Glomerular visceral epithelial cell (primary cell): ENCODE measurements around the gene AP1S1.
"Not testable (repeated sequence)": the region's sequence is repeated elsewhere in the genome, so short reads cannot be mapped to it uniquely, and the experiment has no call there.

Source experiments
- DNase-seq: peaks from one replicate; pipeline ENCODE4 v3.0.0-alpha.2; 2016; ENCODE audit errors: extremely low spot score

The AP1S1 gene

DNA sequence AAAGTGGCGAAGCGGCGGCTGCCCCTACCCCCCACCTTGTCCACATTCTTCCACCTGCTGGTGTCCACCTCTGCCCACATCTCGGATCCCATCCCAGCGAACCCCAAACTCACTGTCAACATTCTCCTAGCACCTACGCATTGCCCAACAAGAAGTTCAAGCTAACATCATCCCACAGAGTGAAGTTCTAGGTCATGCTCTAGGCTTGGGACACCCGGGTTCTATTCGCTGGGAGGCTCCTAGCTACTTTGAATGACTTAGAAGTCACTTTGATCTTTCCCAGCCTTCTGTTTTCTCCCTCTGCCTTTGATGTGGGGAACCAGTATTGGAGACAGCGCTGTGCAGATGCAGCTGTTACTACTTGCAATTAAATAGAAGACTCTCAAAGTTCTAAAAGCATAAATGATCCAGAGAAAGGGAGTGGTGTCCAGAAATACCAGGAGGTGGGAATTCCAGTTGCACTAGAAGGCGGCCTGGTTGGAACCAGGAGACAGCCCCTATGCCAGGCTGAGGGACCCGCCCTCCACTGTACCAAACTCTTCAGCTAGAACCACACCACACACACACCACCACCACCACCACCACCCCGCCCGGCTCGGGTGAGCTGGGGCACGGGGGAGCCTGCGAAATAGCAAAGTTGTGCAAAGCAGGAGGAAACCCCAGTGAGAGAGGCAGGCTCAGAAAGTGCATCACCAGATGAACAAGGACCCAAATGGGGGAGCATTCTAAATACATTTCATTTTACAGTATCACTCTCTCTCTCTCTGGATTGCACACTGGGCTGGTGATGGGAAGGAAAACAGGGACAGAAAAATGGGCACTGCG lies 16.6 kb downstream of the AP1S1 start:
- no peak for DNase-seq

DNA sequence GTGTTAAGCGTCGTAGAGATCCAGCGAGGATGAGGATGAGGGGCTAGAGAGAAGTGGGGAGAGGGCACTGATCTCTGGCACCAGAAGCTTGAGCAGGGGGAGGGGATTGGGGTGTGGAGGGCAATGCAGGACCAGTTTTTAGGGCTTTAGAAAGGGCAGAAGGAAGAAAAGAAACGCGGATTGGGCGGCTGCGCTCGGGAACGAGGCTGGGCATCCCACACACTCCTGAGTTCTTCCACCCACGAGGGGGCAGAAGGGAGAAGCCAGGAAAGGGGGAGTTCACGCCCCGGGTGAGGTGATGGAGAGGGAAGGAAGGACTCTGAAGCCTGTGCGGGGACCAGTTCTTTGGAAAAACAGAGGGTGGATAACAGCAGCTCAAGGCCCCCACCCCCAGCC lies 17.2 kb downstream of the AP1S1 start:
- no peak for DNase-seq

DNA sequence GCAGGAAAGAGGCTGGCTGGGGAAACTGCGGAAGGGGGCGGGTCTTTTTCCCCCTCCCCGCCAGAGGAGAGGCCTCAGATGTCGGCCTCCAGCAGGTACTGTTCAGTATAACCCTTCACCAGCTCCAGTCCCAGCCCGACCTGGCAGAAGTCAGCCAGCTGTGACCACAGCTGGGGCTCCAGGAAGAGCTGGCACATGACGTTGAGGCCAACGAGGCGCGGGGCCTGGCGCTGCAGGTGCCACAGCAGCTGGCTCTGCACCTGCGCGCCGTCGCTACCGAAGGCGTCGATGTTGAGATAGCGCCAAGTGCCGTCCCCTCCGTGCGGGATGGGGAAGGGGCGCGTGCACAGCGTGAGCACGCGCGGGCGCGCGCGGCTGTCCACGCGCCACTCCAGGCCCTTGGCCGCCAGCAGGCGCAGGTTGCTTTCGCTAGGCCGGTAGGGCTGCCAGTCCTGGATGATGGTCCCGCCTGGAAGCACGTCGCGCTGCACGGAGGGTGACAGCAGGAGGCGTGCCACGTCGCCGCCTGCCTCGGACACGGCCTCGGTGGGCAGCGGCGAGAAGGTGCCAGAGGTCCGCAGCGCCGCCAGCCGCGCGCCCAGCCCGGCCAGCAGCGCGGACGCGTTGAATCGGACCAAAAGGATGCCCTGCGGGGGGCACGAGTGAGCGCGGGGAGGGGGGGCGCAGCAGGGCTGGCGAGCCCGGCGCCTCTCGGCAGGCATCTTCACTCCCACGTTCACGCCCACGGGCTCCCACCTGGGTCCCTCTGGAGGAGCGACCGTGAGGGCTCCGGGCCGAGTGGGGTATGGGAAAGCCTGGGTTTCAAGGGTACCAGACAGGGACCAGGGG lies 18.0 kb downstream of the AP1S1 start:
- peak; percentile 44 for DNase-seq

DNA sequence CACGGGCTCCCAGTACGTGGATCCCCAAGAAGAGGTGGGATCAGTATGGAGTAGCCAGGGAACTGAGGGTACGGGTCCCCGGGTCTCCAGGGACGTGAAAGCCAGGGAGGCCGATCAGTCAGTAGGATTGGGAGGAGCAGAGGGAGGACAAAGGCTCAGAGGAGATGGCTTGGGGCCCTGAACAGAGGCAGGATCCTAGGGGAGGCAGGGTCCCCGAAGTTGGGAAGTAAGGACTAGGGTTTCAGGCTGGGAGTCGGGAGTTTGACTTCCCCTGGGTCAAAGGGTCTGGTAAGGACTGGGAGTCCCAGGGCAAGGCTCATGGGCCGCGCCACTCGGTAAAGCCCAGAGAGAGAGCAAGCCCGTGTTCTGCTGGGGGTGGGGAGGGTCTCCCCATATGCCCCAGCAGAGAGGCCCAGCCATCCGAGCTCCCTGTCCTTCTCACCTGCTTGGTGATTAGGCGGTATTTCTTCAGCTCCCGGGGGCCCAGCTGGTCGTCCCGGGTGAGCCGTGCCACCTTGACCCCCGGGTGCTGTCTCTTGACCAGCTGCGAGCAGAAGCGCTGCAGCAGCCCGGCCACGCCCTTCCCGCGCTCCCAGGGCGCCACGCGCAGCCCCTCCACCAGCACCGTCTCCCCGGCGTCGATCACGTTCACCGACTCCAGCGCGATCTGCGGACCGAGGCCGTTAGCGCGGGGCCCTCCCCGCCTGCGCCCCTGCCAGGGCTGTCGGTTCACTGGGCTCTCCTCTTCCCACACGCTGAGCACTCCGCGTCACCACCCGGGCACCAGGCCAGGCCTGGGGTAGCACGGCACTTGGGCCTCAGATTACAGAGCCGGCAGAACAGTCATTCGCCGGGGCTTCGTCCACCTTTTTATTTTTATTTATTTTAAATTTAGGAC lies 18.8 kb downstream of the AP1S1 start:
- peak; percentile 81 for DNase-seq

DNA sequence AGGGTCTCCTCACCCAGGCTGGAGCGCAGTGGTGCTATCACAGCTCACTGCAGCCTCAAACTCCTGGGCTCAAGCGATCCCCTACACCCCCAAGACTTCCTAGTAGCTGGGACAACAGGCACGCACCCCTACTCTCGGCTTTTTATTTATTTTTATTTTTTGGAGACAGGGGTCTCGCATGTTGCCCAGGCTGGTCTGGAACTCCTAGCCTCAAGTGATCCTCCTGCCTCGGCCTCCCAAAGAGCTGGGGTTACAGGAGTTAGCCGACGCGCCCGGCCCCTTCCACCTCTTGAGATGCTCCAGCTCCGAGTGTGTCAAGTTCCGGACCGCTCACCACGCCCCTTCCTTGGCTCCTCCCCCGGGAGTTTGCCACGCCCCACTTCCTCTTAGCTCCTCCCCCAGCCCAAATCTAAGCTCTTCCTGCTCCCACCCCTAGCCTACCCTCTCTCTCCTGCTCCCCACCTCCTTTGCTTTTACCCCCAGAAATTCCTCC lies 19.5 kb downstream of the AP1S1 start:
- DNase-seq: peak; percentile 56

DNA sequence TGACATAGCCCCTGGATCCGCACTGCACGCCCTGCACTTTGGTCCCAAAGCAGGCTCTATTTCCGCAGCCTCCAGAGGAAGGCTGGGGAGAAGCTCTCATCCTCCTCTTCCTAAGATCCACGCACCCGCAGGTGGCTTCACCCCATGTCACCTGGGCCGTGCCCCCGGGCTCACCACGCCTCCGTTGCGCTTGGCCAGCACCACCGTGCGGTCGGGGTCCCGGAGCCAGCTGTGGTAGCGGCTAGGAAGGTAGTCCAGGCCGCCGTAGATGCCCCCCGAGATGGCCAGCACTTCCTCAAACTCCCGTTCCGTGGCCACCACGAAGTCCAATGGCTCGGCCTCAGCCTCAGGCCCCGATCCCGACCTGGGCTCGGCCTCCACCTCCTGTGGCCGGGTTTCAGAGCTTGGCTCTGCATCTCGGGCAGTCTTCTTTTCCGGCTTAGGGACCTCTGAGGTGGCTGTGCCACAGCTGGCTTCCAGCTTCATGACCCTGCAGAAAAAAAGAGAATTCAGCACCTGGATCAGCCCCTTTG lies 20.1 kb downstream of the AP1S1 start:
- DNase-seq: no peak

DNA sequence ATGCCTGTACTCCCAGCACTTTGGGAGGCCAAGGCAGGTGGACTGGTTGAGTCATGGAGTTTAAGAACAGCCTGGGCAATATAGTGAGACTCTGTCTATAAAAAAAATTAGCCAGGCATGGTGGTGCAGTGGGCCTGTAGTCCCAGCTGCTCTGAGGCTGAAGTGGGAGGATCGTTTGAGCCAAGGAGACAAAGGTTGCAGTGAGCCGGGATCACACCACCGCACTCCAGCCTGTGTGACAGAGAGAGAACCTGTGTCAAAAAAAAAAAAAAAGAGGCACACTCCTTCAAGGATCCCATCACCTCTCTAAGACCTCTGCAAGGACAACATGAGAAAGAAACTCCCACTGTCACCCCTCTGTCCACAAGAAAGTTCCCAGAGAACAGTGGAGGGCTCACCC lies 21.4 kb downstream of the AP1S1 start:
- no peak for DNase-seq

DNA sequence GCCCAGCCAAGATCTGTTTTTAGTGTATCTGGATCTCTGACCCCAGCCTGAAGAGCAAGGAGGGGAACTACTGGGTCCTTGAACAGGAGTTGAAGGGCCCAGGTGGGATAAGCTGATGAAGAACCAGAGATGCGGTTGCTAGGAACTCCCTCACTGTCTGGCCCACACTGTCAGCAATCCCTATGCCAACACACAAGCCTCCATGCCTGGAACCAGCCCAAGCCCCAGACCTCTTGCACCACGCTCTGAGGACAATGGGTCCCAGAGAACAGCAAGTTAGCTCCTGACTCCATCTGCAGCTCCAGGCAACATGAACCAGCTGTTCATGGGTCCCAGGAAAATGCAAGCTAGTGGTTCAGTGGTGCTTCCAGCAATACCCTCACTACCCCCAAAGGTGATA lies 23.4 kb downstream of the AP1S1 start:
- DNase-seq: no peak

DNA sequence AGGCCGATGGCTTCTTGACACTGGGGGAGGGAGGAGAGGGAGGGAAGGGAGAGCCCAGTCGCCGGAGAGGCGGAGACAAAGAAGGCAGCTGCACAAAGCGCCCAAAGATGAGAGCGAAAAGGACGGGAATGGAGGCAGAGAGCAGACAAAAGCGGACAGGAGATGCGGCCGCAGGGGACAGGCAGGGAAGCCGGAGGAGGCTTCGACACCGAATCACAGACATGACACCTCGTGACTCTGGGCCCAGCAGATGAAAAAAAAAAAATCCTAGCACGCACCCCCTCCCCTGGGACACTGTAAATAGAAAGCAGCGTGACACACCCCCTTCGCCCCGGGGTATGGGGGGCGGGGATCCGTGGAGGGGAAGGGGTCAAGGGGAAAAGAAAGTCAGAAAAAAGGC lies 24.8 kb downstream of the AP1S1 start:
- no peak for DNase-seq

DNA sequence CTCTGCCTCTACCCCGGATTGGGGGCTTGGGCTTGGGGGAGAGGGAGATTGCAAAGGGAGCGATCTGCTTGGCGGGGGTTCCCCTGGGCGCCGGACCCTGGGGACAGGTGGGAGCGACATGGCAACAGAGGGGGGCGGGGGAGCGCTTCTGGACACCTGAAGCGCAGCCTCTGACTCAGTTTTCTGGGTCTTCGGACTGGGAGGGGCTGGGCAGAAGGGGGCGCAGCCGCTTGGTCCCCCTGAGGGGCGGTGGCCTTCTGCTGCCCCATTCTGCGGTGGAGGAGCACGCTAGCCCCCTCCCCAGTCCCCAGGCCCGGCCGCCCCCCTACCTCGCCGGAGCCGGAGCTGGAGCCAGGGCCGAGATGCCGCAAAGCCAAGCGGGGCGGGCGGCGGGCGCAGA lies 25.4 kb downstream of the AP1S1 start:
- DNase-seq: no peak

DNA sequence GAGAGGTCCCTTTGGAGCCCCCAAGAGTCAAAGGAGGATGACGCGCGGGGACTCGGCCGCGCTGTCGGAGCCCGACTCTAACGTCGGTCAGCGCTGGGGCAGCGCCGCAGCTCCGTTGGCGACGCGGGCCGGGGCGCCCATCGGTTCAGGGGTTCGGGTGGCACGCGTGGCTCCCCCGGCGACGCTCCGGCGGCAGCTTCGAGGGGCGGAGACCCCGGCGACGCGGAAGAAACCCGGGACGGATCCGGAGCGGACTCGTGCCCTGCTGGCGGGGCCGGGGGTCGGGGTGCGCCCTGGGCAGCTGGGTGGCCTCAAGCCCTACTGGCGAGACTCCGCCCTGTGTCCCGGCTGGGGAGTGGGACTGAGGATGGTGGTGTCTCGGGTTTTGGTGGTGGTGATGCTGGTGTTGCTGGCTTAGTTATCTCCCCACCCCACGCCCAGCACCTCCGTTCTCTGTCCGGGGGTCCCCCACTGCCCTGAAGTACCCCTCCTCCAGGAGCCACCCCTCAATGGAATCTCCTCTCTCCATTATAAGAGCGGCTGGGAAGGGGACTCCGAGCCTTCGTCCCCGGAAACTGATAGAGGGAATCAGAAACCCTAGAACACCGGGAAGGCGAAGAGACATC lies 26.0 kb downstream of the AP1S1 start, which contains the start of gene NAT16:
Gene NAT16, minus strand, starts transcription at position 164 of the 626 bp plus-strand sequence. CDS start 5,486 bp downstream, outside the sequence.
- no peak for DNase-seq

DNA sequence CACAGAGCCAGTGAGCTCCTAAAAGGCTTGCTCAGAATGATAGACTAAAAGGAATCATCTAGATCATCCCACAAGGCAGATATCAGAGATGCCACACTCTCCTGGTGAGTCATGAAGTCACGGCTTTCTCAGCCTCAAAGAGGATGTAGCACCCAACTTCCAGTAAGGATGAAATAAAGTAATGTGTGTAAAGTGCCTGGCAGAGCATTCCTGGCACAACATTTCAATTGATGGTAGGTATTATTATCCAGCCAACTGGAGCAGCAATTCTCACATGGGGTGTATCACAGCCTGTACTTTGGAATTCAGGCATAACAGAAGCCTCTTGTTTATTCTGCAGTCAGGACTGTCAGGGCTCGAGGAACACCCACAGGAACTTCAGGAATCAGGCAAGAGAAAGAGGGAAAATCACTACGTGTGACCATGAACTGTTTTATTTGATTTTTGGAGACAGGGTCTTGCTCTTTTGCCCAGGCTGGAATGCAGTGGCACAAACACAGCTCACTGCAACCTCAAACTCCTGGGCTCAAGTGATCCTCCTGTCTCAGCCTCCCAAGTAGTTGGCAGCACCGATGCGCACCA lies 31.1 kb downstream of the AP1S1 start:
- peak; percentile 54 for DNase-seq

DNA sequence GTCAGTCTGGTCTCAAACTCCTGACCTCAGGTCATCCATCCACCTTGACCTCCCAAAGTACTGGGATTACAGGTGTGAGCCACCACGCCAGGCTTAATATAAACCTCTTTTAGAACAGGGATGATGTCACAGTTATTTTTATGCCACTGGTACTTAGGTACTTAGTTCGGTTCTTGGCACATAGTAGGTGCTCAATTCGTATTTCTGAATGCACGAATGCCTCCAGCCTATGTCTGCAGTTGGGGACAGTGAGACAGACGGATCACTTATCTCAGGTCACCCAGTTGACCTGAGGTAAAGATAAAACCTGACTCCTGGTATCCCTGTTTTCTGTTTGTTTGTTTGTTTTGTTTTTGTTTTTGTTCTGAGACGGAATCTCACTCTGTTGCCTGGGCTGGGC lies 31.9 kb downstream of the AP1S1 start:
- no peak for DNase-seq

DNA sequence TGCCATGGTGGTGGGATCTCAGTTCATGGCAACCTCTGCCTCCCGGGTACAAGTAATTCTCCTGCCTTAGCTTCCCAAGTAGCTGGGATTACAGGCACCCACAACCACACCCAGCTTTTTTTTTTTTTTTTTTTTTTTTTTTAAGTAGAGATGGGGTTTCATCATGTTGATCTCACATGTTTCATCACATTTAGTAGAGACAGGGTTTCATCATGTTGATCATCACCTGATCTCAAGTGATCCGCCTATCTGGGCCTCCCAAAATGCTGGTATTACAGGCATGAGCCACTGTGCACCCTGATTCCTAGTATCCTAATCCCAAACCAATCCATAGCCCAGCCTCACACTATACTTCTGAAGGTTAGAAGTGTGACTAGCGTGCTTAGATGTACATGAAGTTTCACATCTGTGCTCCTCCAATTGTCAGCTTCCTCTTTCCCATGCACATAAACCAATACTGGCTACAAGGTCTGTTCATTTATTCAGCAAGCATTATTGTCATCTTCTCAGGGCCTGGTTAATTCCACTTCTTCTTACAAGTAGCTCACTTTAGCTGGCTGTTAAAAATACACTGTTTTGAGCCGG lies 32.7 kb downstream of the AP1S1 start:
- DNase-seq: no peak

DNA sequence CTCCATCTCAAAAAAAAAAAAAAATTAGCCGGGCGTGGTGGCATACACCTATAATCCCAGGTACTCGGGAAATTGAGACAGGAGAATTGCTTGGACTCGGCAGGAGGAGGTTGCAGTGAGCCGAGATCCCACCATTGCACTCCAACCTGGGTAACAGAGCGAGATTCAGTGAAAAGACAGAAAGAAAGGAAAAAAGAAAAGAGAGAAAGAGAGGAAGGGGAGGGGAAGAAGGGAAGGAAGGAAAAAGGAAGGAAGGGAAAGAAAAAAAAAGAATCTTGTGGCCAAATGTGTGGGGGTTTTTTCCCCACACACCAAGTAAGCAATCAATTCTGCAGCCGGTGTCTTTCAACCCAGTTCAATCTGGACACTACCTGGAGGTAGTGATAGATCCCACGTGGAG lies 34.8 kb downstream of the AP1S1 start:
- no peak for DNase-seq

DNA sequence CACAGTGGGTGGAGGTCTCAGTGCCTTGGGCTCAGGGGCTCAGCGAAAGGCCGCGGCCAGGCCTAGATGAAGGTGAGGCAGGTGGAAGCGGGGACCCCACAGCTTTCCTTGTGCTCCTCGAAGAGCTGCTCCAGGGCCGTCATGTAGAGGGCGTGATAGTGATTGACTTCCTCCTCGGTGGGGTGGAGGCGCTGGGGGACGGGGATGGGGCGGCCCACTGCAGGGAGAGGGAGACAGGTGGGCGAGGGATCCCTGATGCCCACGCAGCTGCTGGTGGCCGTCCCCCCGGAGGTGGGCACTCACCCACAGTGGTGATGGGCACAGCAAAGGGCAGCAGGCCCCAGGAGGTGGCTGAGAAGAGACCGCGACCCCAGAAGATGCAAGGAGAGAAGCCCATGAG lies 41.6 kb downstream of the AP1S1 start:
- DNase-seq: no peak

DNA sequence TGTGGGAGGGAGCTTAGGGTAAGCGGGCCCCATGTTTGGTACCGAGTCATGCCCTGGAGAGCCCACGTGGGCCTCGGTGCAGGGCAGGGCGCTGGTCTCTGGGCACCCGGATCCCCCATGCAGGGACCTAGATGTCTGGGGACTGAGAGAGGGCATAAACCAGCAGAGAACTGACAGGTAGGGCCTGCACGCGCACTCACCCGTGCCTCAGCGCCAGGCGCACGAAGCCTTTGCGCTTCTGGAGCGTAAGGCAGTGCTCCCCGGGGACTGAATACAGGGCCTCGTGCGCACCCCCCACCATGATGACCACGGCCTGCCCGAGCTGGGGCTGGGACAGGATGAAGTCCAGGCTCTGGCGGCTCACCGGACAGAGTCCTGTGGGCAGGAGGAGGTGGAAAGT lies 43.7 kb downstream of the AP1S1 start:
- no peak for DNase-seq

DNA sequence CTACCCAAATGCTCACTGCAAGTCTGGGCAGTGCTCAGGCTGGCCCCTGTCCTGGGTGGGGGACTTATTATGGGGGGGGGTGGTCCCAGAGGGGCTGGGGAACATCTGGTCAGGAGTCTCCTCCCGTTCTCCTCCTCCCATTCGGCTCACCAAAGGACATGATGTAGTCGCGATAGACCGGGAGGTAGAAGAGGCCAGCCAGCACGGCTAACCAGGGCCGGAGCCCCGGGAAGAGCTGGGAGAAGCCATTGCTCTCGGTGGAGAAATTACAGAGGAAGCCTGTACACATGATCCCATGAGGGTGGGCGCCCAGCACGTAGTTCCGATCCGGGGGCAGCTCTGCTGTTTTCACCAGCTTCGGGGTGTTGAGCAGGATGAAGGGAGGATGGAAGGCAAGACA lies 44.2 kb downstream of the AP1S1 start:
- no peak for DNase-seq

DNA sequence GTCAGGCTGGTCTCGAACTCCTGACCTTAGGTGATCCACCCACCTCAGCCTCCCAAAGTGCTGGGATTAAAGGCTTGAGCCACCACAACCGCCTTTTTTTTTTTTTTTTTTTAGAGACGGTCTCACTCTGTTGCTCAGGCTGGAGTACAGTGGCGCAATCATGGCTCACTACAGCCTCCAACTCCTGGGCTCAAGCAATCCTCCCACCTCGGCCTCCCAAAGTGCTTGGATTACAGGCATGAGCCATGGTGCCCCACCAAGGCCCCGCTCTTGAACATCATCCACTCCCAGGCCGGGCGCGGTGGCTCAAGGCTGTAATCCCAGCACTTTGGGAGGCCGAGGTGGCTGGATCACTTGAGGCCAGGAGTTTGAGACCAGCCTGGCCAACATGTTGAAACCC lies 45.2 kb downstream of the AP1S1 start:
- not testable (repeated sequence) for DNase-seq

DNA sequence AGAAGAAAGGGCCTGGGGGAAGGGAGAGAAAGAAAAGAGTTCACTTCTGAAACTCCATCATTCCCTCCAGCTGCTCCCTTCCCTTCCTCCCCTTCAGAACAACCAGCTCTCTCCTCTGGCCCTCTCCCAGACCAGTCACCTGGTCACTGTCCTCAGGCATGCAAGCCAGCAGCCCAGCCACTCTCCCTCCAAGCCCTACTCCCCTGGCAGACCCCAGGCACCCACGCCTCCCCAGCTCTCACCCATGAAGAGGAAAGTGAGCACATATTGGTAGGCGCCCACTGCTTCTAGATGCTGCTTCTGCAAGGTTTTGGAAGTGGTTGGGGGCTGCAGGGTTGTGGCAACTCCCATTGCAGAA lies 46.2 kb downstream of the AP1S1 start:
- DNase-seq: no peak
